ENCODE results near the gene NR4A1.

DNA sequence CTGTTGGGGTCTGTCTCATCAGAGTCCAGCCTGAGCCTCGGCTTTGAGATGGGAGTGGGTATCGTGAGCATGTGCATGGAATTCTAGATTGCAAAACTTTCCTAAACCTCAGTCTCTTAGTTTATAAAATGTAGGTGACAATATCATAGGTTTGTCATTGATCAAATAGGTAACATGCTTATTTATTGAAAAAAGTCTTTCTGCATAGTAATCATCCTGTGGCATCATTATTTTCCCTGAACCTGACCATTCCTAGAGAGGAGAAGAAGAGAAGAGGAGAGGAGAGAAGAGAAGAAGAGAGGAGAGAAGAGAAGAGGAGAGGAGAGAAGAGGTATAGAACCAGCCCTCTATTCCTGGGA lies 32.4 kb downstream of the NR4A1 start:
- TF ChIP-seq, protein P1, sequence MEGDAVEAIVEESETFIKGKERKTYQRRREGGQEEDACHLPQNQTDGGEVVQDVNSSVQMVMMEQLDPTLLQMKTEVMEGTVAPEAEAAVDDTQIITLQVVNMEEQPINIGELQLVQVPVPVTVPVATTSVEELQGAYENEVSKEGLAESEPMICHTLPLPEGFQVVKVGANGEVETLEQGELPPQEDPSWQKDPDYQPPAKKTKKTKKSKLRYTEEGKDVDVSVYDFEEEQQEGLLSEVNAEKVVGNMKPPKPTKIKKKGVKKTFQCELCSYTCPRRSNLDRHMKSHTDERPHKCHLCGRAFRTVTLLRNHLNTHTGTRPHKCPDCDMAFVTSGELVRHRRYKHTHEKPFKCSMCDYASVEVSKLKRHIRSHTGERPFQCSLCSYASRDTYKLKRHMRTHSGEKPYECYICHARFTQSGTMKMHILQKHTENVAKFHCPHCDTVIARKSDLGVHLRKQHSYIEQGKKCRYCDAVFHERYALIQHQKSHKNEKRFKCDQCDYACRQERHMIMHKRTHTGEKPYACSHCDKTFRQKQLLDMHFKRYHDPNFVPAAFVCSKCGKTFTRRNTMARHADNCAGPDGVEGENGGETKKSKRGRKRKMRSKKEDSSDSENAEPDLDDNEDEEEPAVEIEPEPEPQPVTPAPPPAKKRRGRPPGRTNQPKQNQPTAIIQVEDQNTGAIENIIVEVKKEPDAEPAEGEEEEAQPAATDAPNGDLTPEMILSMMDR (conservative IDR thresholded peaks at IDR 0.05; ENCODE audit: low read depth, low read length): 0 out of 2 replicates have a peak, but pooled peaks have one; percentile 37
- TF ChIP-seq EZH2 (IDR thresholded peaks at IDR 0.05; ENCODE audit: low read length, unreplicated experiment): no peak
